Ramos (cell line): ENCODE data around the gene CORO2B.

ENCODE experiments used
- in situ Hi-C: fragments of 300-500 bp; cut with MboI; formaldehyde crosslinking; loops from one replicate; pipeline ENCODE4 v1.14.3; 2022; ENCODE audit warnings: low sequenced_read_pairs; ENCODE audit not compliant: unreplicated experiment

Gene CORO2B

GRCh38 chr15:68636256-68636655 lies 57.5 kb downstream of the CORO2B start:
- in situ Hi-C loops: loop anchor here (25.0 kb wide), 2 partner anchors 849 to 1549 kb away; no protein-coding TSS in a partner anchor

GRCh38 chr15:68637767-68638404 lies 59.1 kb downstream of the CORO2B start:
- in situ Hi-C loops: loop anchor here (25.0 kb wide), 2 partner anchors 851 to 1551 kb away; no protein-coding TSS in a partner anchor

- in situ Hi-C loops: loop anchor here (25.0 kb wide), 2 partner anchors 852 to 1552 kb away; no protein-coding TSS in a partner anchor
Observed at GRCh38 chr15:68638953-68639515, 60.2 kb downstream of the CORO2B start.

- in situ Hi-C loops: loop anchor here (25.0 kb wide), 2 partner anchors 853 to 1553 kb away; no protein-coding TSS in a partner anchor
Observed at GRCh38 chr15:68639926-68640600, 61.3 kb downstream of the CORO2B start.

GRCh38 chr15:68640791-68641331 lies 62.1 kb downstream of the CORO2B start:
- in situ Hi-C loops: loop anchor here (25.0 kb wide), 2 partner anchors 854 to 1554 kb away; no protein-coding TSS in a partner anchor

GRCh38 chr15:68641376-68641775 lies 62.6 kb downstream of the CORO2B start:
- in situ Hi-C loops: loop anchor here (25.0 kb wide), 2 partner anchors 854 to 1554 kb away; no protein-coding TSS in a partner anchor

- in situ Hi-C loops: loop anchor here (25.0 kb wide), 2 partner anchors 855 to 1555 kb away; no protein-coding TSS in a partner anchor
Observed at GRCh38 chr15:68642491-68642845, 63.7 kb downstream of the CORO2B start.

GRCh38 chr15:68643216-68643830 lies 64.5 kb downstream of the CORO2B start:
- in situ Hi-C loops: loop anchor here (25.0 kb wide), 2 partner anchors 856 to 1556 kb away; no protein-coding TSS in a partner anchor

GRCh38 chr15:68644083-68644904 lies 65.5 kb downstream of the CORO2B start:
- in situ Hi-C loops: loop anchor here (25.0 kb wide), 2 partner anchors 857 to 1557 kb away; no protein-coding TSS in a partner anchor

GRCh38 chr15:68644996-68645395 lies 66.2 kb downstream of the CORO2B start:
- in situ Hi-C loops: loop anchor here (25.0 kb wide), 2 partner anchors 858 to 1558 kb away; no protein-coding TSS in a partner anchor

- in situ Hi-C loops: loop anchor here (25.0 kb wide), 2 partner anchors 859 to 1559 kb away; no protein-coding TSS in a partner anchor
Observed at GRCh38 chr15:68646156-68646555, 67.4 kb downstream of the CORO2B start.

- in situ Hi-C loops: loop anchor here (25.0 kb wide), 2 partner anchors 859 to 1559 kb away; no protein-coding TSS in a partner anchor
Observed at GRCh38 chr15:68646696-68647095, 67.9 kb downstream of the CORO2B start.

GRCh38 chr15:68647361-68647760 lies 68.6 kb downstream of the CORO2B start:
- in situ Hi-C loops: loop anchor here (25.0 kb wide), 2 partner anchors 860 to 1560 kb away; no protein-coding TSS in a partner anchor

- in situ Hi-C loops: no loop called here
Observed at GRCh38 chr15:68650901-68651709, 72.3 kb downstream of the CORO2B start.

GRCh38 chr15:68651916-68652525 lies 73.2 kb downstream of the CORO2B start:
- in situ Hi-C loops: no loop called here

- in situ Hi-C loops: no loop called here
Observed at GRCh38 chr15:68653031-68653635, 74.3 kb downstream of the CORO2B start.

- in situ Hi-C loops: no loop called here
Observed at GRCh38 chr15:68653801-68654200, 75.0 kb downstream of the CORO2B start.
